ENCODE measurements around the gene MON1A. TPM values are rescaled to one million over a fixed set of nuclear protein-coding genes. Genes with fewer than 3 reads are reported as not detected.

MON1A gene
- total RNA-seq, 1 donor from 2014 or later, result 7.9 TPM

Other genes starting within 250 kb of the MON1A start
- 1.5 and 2.2 TPM in 2 replicates for gene MST1, start 240.3 kb downstream of the MON1A start, total RNA-seq
- 14.8 and 23.2 TPM in 2 replicates for gene RNF123, start 240.3 kb downstream of the MON1A start, total RNA-seq
- under 0.01 and 0.40 TPM in 2 replicates for gene AMIGO3, start 210.1 kb downstream of the MON1A start, total RNA-seq
- gene GMPPB, start 205.9 kb downstream of the MON1A start, total RNA-seq, result 12.9 and 19.4 TPM in 2 replicates
- gene IP6K1, start 143.3 kb downstream of the MON1A start, total RNA-seq, result 37.3 and 47.4 TPM in 2 replicates
- not detected in 2 replicates for gene CDHR4, start 129.9 kb downstream of the MON1A start, total RNA-seq
- 12.3 and 17.2 TPM in 2 replicates for gene INKA1, start 126.5 kb downstream of the MON1A start, total RNA-seq
- gene UBA7, start 115.9 kb downstream of the MON1A start, total RNA-seq, result 23.3 and 23.4 TPM in 2 replicates
- 1.2 and 2.4 TPM in 2 replicates for gene TRAIP, start 73.2 kb downstream of the MON1A start, total RNA-seq
- under 0.01 TPM in 2 replicates for gene CAMKV, start 59.9 kb downstream of the MON1A start, total RNA-seq
- under 0.01 and 0.22 TPM in 2 replicates for gene MST1R, start 25.9 kb downstream of the MON1A start, total RNA-seq
- gene RBM6, start 10.3 kb upstream of the MON1A start, total RNA-seq, result 19.2 and 36.7 TPM in 2 replicates
- 84.3 and 152 TPM in 2 replicates for gene RBM5, start 159.1 kb upstream of the MON1A start, total RNA-seq
- 8.3 and 16.1 TPM in 2 replicates for gene SEMA3F, start 225.5 kb upstream of the MON1A start, total RNA-seq

All from lung microvascular endothelial cell (primary cell).